Liver (tissue), 3 donors: ENCODE measurements around the gene SMIM3.

Experiments
- FOXA1 ChIP-seq: IDR thresholded peaks from 2 replicates; pipeline ENCODE4 v1.6.1; 2016; ENCODE audit warnings: antibody characterized with exemption
- FOXA2 ChIP-seq: IDR thresholded peaks from 2 replicates; pipeline ENCODE4 v1.6.1; 2016; ENCODE audit warnings: antibody characterized with exemption
- HNF4G ChIP-seq: IDR thresholded peaks from 2 replicates; pipeline ENCODE4 v1.6.1; 2016; ENCODE audit warnings: antibody characterized with exemption
- JUND ChIP-seq, 2 donors: IDR thresholded peaks; 2 replicates each; pipeline ENCODE4 v1.6.1; 2016; ENCODE audit warnings: antibody characterized with exemption in 2 of 2
- NR2F2 ChIP-seq: IDR thresholded peaks from 2 replicates; pipeline ENCODE4 v1.6.1; 2016; ENCODE audit warnings: antibody characterized with exemption
- RXRA ChIP-seq, 2 donors: IDR thresholded peaks; 2 replicates each; pipeline ENCODE4 v1.6.1; 2017 to 2018; ENCODE audit warnings: antibody characterized with exemption in 2 of 2, mild to moderate bottlenecking in 1 of 2
- SP1 ChIP-seq: IDR thresholded peaks from 2 replicates; pipeline ENCODE4 v1.6.1; 2018; ENCODE audit warnings: antibody characterized with exemption, mild to moderate bottlenecking
- TF ChIP-seq, protein P1 (sequence below): fragments of 150-350 bp; IDR thresholded peaks from 2 replicates; pipeline ENCODE4 v1.5.1; 2017; ENCODE audit warnings: improper control_type of control experiment, low read depth, low read length; ENCODE audit not compliant: missing input control
- TF ChIP-seq, protein P2 (sequence below): IDR thresholded peaks from 2 replicates; pipeline ENCODE4 v1.6.1; 2016; ENCODE audit warnings: antibody characterized with exemption, mild to moderate bottlenecking
- TF ChIP-seq, protein P3 (sequence below): IDR thresholded peaks from 2 replicates; pipeline ENCODE4 v1.6.1; 2016; ENCODE audit warnings: antibody characterized with exemption
- donor health status: healthy.
- donor health status: healthy.

DNA sequence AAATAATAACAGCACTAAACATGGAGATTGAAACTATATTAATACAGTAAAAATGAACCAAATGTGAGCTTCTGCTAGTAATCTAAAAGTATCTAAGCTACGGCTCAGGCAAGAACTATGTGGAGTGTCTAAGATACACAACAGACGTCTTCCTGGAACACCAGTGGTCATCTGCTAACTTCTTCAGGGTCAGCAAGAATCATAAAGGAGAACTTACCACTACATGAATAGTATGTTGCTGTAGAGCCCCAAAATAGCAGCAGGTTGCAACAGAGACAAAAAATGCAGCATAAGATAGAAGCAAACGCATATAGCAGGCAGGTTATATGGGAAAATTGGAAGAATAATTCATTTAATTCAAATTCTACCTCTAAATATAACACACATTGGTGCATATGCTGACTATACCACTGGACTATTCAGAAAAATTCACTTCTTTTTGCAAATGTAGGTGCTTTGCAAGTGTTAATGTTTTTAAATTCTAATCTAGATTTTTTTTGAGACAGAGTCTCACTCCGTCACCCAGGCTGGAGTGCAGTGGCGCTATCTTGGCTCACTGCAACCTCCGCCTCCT, 46.8 kb upstream of the SMIM3 start:
- TF ChIP-seq, protein P1, sequence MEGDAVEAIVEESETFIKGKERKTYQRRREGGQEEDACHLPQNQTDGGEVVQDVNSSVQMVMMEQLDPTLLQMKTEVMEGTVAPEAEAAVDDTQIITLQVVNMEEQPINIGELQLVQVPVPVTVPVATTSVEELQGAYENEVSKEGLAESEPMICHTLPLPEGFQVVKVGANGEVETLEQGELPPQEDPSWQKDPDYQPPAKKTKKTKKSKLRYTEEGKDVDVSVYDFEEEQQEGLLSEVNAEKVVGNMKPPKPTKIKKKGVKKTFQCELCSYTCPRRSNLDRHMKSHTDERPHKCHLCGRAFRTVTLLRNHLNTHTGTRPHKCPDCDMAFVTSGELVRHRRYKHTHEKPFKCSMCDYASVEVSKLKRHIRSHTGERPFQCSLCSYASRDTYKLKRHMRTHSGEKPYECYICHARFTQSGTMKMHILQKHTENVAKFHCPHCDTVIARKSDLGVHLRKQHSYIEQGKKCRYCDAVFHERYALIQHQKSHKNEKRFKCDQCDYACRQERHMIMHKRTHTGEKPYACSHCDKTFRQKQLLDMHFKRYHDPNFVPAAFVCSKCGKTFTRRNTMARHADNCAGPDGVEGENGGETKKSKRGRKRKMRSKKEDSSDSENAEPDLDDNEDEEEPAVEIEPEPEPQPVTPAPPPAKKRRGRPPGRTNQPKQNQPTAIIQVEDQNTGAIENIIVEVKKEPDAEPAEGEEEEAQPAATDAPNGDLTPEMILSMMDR: no peak
- TF ChIP-seq HNF4G: no peak
- TF ChIP-seq RXRA (IDR thresholded peaks at IDR 0.05): no peak
- no peak for TF ChIP-seq JUND (IDR thresholded peaks at IDR 0.05)
- TF ChIP-seq FOXA1: no peak
- TF ChIP-seq NR2F2: no peak
- TF ChIP-seq, protein P2, sequence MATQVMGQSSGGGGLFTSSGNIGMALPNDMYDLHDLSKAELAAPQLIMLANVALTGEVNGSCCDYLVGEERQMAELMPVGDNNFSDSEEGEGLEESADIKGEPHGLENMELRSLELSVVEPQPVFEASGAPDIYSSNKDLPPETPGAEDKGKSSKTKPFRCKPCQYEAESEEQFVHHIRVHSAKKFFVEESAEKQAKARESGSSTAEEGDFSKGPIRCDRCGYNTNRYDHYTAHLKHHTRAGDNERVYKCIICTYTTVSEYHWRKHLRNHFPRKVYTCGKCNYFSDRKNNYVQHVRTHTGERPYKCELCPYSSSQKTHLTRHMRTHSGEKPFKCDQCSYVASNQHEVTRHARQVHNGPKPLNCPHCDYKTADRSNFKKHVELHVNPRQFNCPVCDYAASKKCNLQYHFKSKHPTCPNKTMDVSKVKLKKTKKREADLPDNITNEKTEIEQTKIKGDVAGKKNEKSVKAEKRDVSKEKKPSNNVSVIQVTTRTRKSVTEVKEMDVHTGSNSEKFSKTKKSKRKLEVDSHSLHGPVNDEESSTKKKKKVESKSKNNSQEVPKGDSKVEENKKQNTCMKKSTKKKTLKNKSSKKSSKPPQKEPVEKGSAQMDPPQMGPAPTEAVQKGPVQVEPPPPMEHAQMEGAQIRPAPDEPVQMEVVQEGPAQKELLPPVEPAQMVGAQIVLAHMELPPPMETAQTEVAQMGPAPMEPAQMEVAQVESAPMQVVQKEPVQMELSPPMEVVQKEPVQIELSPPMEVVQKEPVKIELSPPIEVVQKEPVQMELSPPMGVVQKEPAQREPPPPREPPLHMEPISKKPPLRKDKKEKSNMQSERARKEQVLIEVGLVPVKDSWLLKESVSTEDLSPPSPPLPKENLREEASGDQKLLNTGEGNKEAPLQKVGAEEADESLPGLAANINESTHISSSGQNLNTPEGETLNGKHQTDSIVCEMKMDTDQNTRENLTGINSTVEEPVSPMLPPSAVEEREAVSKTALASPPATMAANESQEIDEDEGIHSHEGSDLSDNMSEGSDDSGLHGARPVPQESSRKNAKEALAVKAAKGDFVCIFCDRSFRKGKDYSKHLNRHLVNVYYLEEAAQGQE: no peak
- TF ChIP-seq SP1: no peak
- no peak for TF ChIP-seq FOXA2
- TF ChIP-seq, protein P3, sequence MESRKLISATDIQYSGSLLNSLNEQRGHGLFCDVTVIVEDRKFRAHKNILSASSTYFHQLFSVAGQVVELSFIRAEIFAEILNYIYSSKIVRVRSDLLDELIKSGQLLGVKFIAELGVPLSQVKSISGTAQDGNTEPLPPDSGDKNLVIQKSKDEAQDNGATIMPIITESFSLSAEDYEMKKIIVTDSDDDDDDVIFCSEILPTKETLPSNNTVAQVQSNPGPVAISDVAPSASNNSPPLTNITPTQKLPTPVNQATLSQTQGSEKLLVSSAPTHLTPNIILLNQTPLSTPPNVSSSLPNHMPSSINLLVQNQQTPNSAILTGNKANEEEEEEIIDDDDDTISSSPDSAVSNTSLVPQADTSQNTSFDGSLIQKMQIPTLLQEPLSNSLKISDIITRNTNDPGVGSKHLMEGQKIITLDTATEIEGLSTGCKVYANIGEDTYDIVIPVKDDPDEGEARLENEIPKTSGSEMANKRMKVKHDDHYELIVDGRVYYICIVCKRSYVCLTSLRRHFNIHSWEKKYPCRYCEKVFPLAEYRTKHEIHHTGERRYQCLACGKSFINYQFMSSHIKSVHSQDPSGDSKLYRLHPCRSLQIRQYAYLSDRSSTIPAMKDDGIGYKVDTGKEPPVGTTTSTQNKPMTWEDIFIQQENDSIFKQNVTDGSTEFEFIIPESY: no peak
